Esophagus muscularis mucosa (tissue), 4 donors: Measurements from ENCODE around the gene SSRP1. TPM values are rescaled to one million over a fixed set of nuclear protein-coding genes. Genes with fewer than 3 reads are reported as not detected.

Source experiments
- DNase-seq: peaks from one replicate; pipeline ENCODE4 v3.0.0-alpha.2; 2017; ENCODE audit errors: extremely low spot score
- H3K27ac ChIP-seq, 4 donors: fragments of 200-600 bp; sonication (generic); replicated peaks in 1 of 4; 1 replicate in 3 of 4; 2 replicates in 1 of 4; pipeline ENCODE4 v1.5.1; 2016 to 2019; ENCODE audit warnings: mild to moderate bottlenecking in 1 of 4
- H3K27me3 ChIP-seq, 4 donors: fragments of 200-600 bp; sonication (generic); one replicate each; pipeline versions ENCODE4 v1.5.1 to v1.6.0; 2016 to 2019
- H3K36me3 ChIP-seq, 4 donors: fragments of 200-600 bp; sonication (generic); one replicate each; pipeline ENCODE4 v1.5.1; 2016 to 2019
- H3K4me1 ChIP-seq, 4 donors: fragments of 200-600 bp; sonication (generic); one replicate each; pipeline ENCODE4 v1.5.1; 2016 to 2019
- H3K4me3 ChIP-seq, 4 donors: fragments of 200-600 bp; sonication (generic); 1 replicate in 2 of 4; 2 replicates in 2 of 4; pipeline ENCODE4 v1.5.1; 2016 to 2019; ENCODE audit warnings: mild to moderate bottlenecking in 4 of 4, moderate library complexity in 1 of 4
- H3K9me3 ChIP-seq, 4 donors: fragments of 200-600 bp; sonication (generic); 1 replicate in 3 of 4; 2 replicates in 1 of 4; pipeline ENCODE4 v1.5.1; 2016 to 2019
- CTCF ChIP-seq, 3 experiments: fragments of 200-600 bp in 2 of 3; fragments of 450-650 bp in 1 of 3; sonication (generic) in 2 of 3; IDR thresholded peaks; one replicate each; pipeline ENCODE4 v1.5.1; 2017 to 2019; ENCODE audit warnings: antibody characterized with exemption in 3 of 3, mild to moderate bottlenecking in 2 of 3, moderate library complexity in 1 of 3
- EP300 ChIP-seq: sonication (generic); formaldehyde crosslinking; IDR thresholded peaks from one replicate; pipeline ENCODE4 v1.6.1; 2017; ENCODE audit warnings: antibody characterized with exemption
- POLR2A ChIP-seq: fragments of 450-650 bp; IDR thresholded peaks from one replicate; pipeline ENCODE4 v1.6.1; 2017; ENCODE audit warnings: antibody characterized with exemption, moderate library complexity, mild to moderate bottlenecking, low read depth
- POLR2AphosphoS5 ChIP-seq, 2 donors: sonication (generic); formaldehyde crosslinking; IDR thresholded peaks; one replicate each; pipeline ENCODE4 v1.6.1; 2017; ENCODE audit warnings: antibody characterized with exemption in 2 of 2
- WGBS: methylation state at CpG from one replicate; pipeline ENCODE4 v1.1.5; 2018; 5-methylcytosine and 5-hydroxymethylcytosine counted together
- intact Hi-C: fragments of 100-400 bp; cut with DNase I; formaldehyde crosslinking; loops from one replicate; pipeline ENCODE4 v1.15.1; 2023
- total RNA-seq, 4 donors: library from RNA; depleted of rRNA; stranded (reverse); fragments of >200 nt; gene quantifications; one replicate each; pipeline versions ENCODE4 v1.1.0 to v1.2.1, GENCODE V29; 2016

SSRP1 gene
- total RNA-seq = 100 to 1,000 TPM in 1 of 4 donors, 10 to 100 TPM in 3; 74.6 to 101 (median 88.1) TPM

GRCh38 chr11:57335343-57336110 lies at the start of gene SSRP1:
Gene SSRP1 (minus strand): TSS chr11:57335892. CDS start chr11:57335121, 771 bp downstream.
- Histone ChIP-seq H3K36me3 (peaks cover 27 to 39% (median 33%) of the 10 kb centered on the region in 4 donors), H3K4me1 (peaks cover 17 to 34% (median 31%) of the 10 kb centered on the region in 4 donors), H3K27ac (peak within 1 kb of the TSS; percentile 85 to 96 (median 92)), H3K27me3 (no peaks in the 10 kb centered on the region), H3K9me3 (no peaks in the 10 kb centered on the region), H3K4me3 (peak within 1 kb of the TSS; percentile 81 to 97 (median 90))
- intact Hi-C loops = no loop called here
- DNase-seq = no peak
- peak; percentile 78 to 79 for TF ChIP-seq POLR2AphosphoS5 (IDR thresholded peaks at IDR 0.05)
- TF ChIP-seq POLR2A = no peak
- no peak for TF ChIP-seq EP300
- peak in 1 of 3 experiments; percentile 11 for TF ChIP-seq CTCF (IDR thresholded peaks at IDR 0.05)
- WGBS = 0% methylated on average over 1 of the region's 69 CpGs

GRCh38 chr11:57380975-57381374 lies 45.3 kb upstream of the SSRP1 start, which contains the start of gene PRG3:
Gene PRG3 (minus strand): TSS chr11:57381150. CDS start chr11:57380708, 442 bp downstream.
- 75% methylated on average over 2 of the region's 2 CpGs for WGBS
- DNase-seq = no peak
- no peak within 1 kb of the TSS for H3K27ac ChIP-seq
- peaks cover 0 to 22% (median 0%) of the 10 kb centered on the region in 4 donors for H3K27me3 ChIP-seq
- H3K9me3 ChIP-seq = no peaks in the 10 kb centered on the region
- H3K4me3 ChIP-seq = no peak within 1 kb of the TSS
- no peaks in the 10 kb centered on the region for H3K4me1 ChIP-seq
- no peak for TF ChIP-seq EP300
- no peak for TF ChIP-seq POLR2A
- TF ChIP-seq POLR2AphosphoS5 (IDR thresholded peaks at IDR 0.05) = no peak
- TF ChIP-seq CTCF (IDR thresholded peaks at IDR 0.05) = no peak
- intact Hi-C loops = no loop called here
- no peaks in the 10 kb centered on the region for H3K36me3 ChIP-seq

- peaks cover 0 to 18% (median 0%) of the 10 kb centered on the region in 4 donors for H3K27me3 ChIP-seq
- WGBS = 33% methylated on average over 10 of the region's 10 CpGs
- no peak overlapping the region for H3K4me3 ChIP-seq
- TF ChIP-seq CTCF (IDR thresholded peaks at IDR 0.05) (no peak), EP300 (no peak), POLR2AphosphoS5 (IDR thresholded peaks at IDR 0.05) (no peak), POLR2A (no peak)
- H3K4me1 ChIP-seq = no peaks in the 10 kb centered on the region
- no peak overlapping the region for H3K27ac ChIP-seq
- no peaks in the 10 kb centered on the region for H3K36me3 ChIP-seq
- DNase-seq = no peak
- intact Hi-C loops = no loop called here
- no peaks in the 10 kb centered on the region for H3K9me3 ChIP-seq
Observed at GRCh38 chr11:57379732-57380131, 44.0 kb upstream of the SSRP1 start.

GRCh38 chr11:57378186-57378585 lies 42.5 kb upstream of the SSRP1 start:
- intact Hi-C loops = no loop called here
- H3K4me1 ChIP-seq = no peaks in the 10 kb centered on the region
- TF ChIP-seq POLR2A (no peak), EP300 (no peak), POLR2AphosphoS5 (IDR thresholded peaks at IDR 0.05) (no peak), CTCF (IDR thresholded peaks at IDR 0.05) (no peak)
- H3K27ac ChIP-seq = no peak overlapping the region
- peaks cover 0 to 18% (median 0%) of the 10 kb centered on the region in 4 donors for H3K27me3 ChIP-seq
- H3K36me3 ChIP-seq = no peaks in the 10 kb centered on the region
- H3K9me3 ChIP-seq = no peaks in the 10 kb centered on the region
- H3K4me3 ChIP-seq = no peak overlapping the region
- no peak for DNase-seq
